B cell (primary cell): ENCODE results near the gene LRBA.

ENCODE experiments used
- CTCF ChIP-seq: fragments of 200-600 bp; IDR thresholded peaks from one replicate; pipeline ENCODE4 v1.8.0; 2022; ENCODE audit warnings: antibody characterized with exemption, mild to moderate bottlenecking
- EZH2 ChIP-seq: IDR thresholded peaks from 2 replicates; pipeline ENCODE4 v1.6.1; 2012; ENCODE audit warnings: borderline replicate concordance, low read depth, mild to moderate bottlenecking, moderate library complexity, low read length; ENCODE audit not compliant: insufficient read depth, poor library complexity, severe bottlenecking

GRCh38 chr4:150714462-150715438 is 300.3 kb downstream of the LRBA start:
- no peak for TF ChIP-seq CTCF
- TF ChIP-seq EZH2 = no peak
